Measurements from ENCODE around the gene PTPN20.
"Not testable (repeated sequence)": the region's sequence is repeated elsewhere in the genome, so short reads cannot be mapped to it uniquely, and the experiment has no call there.

The PTPN20 gene

DNA sequence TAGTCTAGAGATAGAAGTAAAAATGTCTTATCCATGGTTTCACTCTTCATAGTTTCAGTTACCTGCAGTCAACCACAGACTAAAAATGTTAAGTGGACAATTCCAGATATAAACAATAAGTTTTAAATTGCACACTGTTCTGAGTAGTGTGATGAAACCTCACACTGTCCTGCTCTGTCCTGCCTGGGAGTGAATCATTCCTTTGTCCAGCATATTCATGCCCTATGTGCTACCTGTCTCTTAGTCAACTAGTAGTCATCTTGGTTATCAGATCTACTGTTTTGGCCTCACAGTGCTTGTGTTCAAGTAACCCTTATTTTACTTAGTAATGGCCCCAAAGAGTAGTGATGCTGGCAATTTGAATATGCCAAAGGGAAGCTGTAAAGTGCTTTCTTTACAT, 49.5 kb downstream of the PTPN20 start:
- not testable (repeated sequence) for DNase-seq (ENCODE audit: low spot score)

DNA sequence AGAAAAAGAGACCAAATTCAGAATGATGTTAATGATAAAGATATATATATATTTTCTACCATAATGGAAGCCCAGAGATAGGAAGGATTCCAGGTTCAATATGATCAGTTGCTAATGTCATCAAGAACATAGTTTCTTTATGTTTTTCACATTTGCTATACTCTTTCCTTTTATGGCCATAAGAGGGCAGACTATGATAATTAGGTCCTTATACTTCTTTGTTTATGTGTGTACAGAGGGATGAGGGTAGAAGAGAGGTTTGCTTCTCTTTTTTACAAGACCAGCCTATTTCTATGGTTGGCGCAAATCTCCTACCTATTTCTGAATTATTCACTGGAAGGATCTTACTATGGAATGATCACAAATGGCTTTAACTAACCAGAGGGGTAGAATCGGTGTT, 52.1 kb downstream of the PTPN20 start:
- not testable (repeated sequence) for DNase-seq (ENCODE audit: low spot score)

DNA sequence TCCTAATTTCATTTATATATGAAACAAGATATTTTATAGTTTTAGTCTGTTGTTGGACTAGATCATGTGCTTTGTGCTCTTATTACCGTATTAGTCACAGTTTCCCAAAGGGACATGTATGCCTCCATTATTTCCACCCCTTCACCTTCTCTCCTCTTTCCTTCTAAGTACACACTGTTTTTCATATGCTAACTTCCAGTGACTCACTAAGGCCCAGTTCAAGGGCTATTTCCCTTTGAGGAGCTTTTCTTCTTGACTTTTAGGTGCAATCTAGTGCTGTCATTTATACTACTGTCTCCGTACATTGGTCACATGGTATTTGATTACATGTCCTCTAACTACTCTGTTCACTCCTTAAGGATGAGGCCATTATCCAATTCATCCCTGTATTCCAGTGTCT, 55.8 kb downstream of the PTPN20 start:
- DNase-seq (ENCODE audit: low spot score) = not testable (repeated sequence)

DNA sequence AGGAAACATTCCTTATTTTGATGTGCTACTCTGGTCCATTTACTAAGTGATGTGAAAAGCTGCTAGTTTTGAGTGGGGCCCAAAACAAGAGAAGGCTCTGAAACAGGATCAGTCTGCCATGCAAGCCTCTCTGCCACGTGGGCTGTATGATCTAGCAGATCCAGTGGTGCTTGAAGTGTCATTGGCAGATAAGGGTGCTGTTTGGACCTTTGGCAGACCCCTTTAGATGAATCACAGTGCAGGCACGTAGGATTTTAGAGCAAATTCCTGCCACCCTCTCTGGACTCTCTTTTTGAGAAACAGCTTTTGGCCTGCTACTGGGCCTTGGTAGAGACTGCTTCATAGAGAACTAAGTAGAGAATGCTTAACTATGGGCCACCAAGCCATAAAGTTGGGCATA, 69.0 kb downstream of the PTPN20 start:
- DNase-seq (ENCODE audit: low spot score) = not testable (repeated sequence)

DNA sequence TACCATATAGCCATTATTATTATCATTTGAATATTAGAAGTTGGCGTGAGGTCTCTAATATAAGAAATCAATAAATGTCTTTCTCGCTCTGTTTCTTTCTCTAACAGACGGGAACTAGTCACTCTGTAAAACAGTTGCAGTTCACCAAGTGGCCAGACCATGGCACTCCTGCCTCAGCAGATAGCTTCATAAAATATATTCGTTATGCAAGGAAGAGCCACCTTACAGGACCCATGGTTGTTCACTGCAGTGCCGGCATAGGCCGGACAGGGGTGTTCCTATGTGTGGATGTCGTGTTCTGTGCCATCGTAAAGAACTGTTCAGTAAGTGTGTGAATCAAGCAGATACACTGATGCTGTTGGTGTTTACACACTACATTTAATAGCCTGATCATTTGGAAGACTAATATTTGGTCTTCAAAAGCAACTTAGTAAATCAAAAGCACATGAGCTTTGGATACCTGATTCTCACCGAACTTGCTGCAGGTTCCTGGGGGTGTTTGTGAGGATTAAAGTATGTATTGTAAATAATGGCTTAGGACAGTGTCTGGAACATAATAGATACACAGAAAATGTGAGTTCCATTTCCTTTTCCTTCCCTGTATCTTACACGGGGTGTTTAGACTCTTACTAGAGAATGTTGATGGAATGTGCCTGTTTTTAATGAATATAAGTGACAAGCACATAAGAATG, 76.2 kb downstream of the PTPN20 start:
- not testable (repeated sequence) for DNase-seq (ENCODE audit: low spot score)

DNA sequence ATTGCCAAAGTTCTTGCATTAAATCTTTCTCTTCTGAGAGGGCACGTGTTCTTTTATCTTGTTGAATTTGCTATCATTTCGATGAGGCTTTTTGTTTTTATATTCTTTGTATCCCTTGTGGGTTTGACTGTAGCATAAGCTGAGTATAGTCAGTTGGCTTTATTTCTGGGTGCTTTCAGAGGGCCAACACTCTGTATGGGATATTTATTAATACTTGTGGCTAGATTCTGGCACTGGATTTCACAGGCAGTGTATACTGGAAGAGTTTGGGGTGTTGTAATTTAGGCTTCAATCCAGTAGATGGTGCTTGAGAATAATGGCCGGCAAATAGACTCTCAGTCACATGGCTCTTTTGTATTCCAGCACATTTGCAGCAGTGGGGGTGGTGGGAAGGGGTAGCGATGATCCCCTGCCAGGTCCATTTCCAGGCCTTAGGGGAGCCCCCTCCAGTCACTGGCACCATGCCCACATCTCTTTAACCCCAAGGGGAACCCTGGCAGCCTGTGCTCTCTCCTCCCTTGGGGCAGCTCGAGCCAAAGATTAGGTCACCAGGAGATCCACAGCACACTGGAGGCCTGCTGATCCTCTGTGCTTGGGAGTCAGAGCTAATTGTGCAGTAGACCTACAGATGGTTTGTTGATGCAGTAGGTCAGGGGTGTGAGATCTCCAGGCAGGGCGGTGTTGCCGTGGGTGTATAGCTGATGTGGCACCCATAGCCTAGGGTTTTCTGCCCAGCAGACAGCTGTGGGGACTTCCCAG, 81.8 kb downstream of the PTPN20 start:
- DNase-seq (ENCODE audit: low spot score) = no peak

DNA sequence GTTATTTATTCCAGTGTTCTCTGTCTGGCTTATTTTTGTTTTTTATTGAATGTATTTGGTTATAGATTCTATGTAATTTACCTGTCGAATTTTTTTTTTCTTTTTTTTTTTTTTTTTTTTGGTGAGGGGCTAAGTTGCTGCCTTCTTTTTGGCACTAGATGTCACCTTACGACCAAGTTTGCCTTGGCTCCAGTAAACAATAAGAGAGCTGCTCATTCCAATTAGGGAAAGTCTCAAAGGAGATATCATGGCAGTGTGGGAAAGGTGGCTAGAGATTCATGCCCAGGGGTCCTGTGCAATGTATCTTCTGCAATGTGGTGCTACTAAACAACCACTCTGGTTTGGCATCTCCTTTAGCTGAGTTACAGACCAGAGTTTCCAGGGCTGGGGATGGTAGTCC, 84.0 kb downstream of the PTPN20 start:
- DNase-seq (ENCODE audit: low spot score) = no peak

DNA sequence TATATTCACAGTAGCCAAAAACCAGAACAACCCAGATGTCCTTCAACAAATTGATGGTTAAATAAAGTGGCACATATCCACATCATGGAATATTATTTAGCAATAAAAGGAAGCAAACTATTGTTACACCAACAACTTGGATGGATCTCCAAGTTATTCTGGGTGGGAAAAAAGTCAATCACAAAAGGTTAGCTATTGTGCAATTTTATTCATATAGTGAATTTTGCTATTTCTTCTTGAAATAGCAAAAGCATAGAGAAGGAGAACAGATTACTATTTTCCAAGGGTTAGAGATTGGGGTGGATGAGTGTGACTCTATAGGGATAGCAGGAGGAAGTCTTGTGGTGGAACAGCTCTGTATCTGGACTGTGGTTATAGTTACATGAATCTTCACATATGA, 87.0 kb downstream of the PTPN20 start:
- DNase-seq (ENCODE audit: low spot score) = no peak

DNA sequence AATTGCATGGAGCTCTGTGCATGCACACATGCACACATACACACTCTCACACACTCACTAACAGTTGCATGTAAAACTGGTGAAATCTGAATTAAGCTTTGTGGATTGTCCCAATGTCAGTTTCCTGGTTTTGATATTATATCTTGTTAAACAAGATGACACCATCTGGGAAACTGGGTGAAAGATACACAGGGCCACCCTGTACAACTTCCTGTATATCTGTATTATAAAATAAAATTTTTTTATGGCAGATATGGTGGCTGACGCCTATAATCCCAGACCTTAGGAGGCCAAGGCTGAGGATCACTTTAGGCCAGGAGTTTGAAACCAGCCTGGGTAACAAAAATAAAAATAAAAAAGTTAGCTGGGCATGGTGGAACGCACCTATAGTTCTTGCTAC, 87.4 kb downstream of the PTPN20 start:
- no peak for DNase-seq (ENCODE audit: low spot score)

DNA sequence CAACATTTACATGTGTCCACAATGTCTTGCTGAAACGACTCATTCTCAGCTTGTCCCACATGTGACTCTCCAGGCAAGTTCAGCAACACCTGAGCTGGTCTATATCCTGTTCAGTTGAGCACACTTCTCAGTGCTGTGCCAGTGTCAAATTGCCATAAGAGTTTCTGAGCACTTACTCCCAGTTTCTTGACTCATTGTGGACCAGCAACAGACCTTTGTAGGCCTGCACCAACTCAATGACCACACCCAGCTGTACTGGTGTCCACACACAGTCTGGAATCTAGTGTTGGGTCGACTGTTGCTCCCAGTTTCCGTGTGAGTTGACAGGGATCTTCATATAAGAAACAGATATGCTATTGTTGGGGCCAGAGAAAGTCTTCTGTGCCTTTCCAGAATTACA, 88.0 kb downstream of the PTPN20 start:
- DNase-seq (ENCODE audit: low spot score) = no peak

DNA sequence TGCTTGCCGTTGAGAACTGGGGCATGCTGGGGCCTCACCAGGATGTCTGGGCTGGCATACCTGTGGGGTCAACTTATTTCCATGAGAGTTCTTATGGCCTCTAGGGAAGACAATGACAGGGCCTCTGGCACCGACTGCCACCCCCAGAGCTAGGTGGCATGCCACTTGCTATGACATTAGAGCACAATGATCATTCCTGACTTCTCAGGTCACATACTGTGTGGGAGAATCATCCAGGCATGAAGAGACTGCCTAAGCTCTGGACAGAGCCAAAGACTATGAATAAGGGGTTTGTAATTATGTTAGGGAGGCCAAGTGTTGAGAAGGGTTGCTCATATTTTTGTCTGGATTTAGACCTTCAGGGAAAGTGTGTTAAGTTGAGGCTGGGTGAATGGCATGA, 97.5 kb downstream of the PTPN20 start:
- no peak for DNase-seq (ENCODE audit: low spot score)

DNA sequence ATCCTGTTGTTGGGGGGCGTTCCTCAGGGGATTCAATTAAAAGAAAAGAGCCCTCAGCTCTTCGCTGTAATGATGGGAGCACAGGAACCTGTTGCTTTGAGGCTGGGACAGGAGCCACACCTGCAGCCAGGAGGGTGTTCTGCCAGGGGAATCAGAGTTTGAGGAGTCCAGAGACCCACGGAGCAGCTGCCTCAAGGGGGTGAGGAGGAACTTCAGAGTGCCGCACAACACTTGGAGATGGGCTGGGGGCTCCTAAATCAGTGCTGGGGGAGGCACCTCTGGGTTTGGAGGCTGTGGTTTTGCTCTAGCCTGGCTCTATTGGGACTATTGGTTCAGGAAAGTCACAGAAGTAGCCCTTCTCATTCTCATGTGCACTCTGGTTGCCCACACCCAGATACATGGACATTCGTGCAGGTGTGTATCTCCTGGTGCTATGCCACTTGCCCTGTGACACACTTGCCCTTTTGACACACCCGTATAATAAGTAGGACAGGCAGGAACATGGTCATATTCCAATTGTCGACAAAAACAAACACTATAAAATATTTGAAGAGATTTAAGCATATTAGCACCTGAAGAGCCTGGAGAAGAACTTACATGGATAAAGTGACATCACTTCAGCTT, 98.1 kb downstream of the PTPN20 start:
- no peak for DNase-seq (ENCODE audit: low spot score)

DNA sequence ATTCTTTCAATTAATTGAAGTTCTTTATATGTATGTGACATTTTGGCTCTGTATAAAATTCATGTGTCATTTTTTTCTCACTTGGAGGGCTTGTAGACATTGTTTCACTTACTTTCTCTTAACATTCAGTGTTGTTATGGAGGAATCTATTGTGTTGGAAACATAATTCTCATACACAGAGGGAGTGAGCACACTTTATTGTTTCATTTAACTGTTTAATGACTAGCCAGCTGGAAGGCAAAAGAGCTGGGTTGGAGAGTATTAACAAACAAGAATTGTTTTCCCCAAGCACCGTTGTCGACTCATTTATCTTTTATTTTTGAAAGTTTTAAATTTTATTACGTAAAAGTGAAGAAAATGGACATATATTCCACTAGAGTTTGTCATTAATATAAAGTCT, 98.8 kb downstream of the PTPN20 start:
- DNase-seq (ENCODE audit: low spot score) = no peak

DNA sequence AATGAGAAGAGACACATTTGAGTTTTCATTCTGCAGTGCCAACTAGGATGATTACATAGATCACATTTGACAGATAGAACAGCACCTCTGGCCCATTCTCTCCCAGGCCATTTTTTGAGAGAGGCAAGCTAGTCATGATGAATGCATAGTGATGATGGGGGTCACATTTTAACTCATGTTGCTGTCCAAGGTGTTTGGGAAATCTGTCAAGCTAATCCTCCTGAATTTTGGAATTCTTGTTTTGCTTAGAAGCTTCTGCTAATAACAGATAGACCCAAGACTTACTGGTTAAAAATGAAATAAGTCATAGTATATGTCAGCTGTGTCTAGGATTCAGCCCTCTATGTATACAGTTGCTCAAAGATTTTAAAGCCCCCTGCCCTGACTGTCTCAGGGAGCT, 101.0 kb downstream of the PTPN20 start:
- no peak for DNase-seq (ENCODE audit: low spot score)

DNA sequence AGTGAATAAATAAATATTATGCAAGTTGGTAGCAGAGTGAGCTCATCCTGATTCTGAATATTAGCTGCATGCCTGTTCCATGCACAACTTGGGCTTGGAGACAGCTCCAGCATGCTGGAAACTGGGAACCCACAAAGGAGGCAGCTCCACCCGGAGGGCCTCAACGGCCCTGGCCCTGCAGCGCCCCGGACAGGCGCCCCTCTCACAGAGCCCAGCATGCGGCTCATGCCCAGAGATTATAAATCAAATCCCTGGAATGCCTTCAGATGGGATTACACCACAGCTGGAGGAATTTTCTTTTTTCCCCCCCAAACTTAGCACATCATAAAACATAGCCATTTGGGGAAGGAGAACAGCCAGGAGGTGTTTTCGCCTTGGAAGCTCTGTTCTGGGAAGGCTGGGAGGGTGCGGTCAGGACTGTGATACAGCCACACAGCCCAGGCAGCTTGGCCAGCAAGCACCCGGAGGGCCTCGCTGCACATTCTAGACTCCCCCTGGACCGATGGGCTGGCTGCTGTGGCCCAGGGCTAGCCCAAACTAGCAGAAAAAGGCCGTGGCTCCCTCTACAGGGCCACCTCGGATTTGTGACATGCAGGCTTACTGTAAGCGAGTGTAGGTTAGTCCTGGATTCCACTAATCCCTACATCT, 102.4 kb downstream of the PTPN20 start:
- DNase-seq (ENCODE audit: low spot score) = no peak

DNA sequence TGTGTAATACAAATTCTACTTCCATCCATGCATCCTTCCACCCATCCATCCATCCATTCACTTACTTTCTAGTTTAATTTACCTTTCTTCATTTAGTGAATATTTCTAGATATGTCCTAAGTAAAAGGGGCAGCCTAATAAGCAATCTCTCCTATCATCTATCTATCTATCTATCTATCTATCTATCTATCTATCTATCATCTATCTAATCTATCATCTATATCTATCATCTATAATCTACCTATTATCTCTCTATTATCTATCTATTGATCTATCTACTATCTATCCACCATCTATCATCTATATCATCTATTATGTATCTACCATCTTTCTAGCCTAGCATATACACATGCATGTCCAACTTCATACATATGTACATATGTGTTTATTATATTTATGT, 104.2 kb downstream of the PTPN20 start:
- no peak for DNase-seq (ENCODE audit: low spot score)

DNA sequence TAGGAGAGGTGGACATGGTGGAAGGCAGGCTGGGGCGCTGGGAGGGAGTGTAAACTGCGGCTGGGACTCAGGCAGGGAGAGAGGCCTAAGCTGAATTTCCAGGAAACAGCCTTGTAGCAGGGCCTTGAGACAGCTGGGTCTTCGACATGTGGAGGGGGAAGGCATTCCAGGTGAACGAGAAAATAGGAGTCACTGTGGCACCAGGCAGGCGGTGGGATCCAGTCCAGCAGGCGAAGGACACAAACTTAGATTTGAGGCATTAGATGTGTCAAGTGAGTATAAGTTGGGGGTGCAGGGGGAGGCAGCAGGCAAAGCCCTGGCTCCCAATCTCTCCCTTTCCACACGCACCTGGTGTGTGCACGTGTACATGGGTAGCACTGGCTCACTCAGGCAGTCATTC, 105.3 kb downstream of the PTPN20 start:
- no peak for DNase-seq (ENCODE audit: low spot score)

DNA sequence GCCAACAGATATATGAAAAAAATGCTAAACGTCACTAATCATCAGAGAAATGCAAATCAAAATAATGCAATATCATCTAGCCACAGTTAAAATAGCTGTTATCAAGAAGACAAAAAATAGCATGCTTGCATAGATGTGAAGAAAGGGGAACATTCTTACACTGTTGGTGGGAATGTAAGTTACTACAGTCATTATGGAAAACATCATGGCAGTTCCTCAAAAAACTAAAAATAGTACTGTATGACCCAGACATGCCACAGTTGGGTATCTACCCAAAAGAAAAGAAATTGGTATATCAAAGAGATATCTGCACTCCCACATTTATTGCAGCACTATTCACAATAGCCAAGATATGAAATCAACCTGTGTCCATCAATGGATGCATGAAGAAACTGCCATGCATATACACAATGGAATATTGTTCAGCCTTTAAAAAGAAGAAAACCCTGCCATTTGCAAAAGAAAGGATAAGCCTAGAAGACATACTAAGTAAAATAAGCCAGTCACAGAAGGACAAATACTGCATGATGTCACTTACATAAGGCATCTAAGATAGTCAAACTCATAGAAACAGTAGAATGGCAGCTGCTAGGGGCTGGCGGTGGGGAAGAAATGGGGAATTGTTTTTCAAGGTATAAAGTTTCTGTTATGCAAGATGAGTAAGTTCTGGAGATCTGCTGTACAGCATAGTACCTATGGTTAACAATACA, 107.0 kb downstream of the PTPN20 start:
- no peak for DNase-seq (ENCODE audit: low spot score)

DNA sequence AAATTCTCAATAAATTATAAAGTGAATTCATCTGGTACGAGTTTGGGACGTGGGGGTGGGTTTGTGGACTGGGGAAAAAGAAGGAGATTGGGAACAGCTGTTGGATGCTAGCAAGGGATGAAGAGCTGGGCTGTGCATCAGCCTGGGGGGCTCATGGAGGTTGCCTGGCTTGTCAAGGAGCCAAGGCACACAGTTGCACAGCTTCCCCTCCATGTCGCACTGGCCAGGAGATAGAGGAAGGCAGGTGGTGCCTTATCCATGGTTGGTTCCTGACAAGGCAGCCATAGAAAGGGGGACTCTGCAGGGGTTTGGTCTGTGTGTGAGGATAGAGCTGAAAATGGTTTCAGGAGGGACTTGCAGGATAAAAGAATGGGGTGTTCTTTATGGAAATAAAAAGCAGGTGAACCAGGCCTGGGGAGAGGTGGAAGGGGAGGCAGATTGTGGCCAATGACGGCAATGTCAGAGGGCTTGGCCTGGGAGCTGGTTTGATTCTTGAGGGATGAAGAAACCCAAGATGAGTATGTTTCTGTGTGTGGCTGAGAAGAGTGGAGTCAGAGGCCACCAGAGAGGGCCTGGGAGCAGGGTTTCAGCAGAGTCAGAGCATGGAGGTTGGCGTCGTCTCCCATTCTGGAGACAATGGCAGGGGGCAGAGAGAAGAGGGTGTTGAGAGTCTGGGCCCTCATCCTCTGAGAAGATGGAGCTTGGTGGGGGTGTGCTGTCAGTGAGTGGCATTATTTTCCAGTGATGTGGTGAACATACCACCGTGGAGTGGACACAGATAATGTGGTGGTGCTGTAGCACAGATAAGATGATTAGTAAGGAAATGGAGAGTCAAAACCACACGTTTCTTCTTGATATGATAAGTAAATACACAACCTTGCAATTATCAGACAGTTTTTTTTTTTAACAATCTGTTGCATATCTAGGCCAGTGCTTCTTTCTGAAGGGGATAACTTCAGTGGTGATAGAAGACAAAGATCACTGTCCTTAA, 108.2 kb downstream of the PTPN20 start:
- no peak for DNase-seq (ENCODE audit: low spot score)

DNA sequence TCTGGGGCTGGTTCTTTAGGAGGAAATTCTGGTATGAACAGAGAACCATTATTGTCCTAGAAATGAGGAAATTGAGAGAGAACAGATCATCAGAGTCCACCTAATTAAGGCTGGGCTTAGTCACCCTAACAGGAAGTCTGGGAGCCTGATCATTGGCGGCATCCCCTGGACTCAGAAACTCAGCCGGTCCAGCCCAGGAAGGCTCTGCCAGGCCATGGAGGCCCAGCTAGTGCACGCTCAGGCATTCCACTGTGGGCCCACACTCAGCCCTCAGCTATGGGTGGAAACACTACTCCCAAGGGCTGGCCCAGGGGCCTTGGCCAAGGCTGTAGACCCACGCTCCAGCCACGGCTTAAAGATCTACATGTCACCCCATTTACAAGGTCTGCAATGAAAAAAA, 109.2 kb downstream of the PTPN20 start:
- DNase-seq (ENCODE audit: low spot score) = no peak

DNA sequence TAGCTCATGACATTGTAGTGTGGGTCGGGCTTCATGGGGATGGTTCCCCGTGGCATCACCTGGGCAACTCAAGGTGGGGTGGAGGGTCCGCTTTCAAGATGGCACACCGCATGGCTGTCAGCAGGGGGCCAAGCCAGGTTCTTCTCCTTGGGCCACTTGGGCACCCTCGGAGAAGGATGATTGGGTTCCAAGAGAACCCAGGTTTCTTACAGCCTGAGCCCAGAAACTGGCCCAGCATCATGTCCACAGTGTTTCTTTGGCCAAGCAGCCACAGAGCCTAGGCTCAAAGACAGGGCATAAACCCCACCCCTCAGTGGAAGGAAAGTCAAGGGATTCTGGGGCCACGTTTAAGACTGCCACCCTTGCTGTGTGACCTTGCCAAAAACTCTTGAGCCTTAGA, 110.6 kb downstream of the PTPN20 start:
- DNase-seq (ENCODE audit: low spot score) = no peak
